ENCODE data around the gene NEK9.

GRCh38 chr14:75098212-75098611 is 28.6 kb downstream of the NEK9 start:
- TF ChIP-seq CTCF (IDR thresholded peaks at IDR 0.05) (no peak), EZH2 (IDR thresholded peaks at IDR 0.05) (no peak), EZH2phosphoT487 (IDR thresholded peaks at IDR 0.05) (no peak)

All from neural progenitor cell (in vitro differentiated cells).